HFFc6 (cell line): ENCODE data around the gene PAK4. TPM values are rescaled to one million over a fixed set of nuclear protein-coding genes. Genes with fewer than 3 reads are reported as not detected.
A peak's percentile ranks its signal among the peaks of the same experiment; 100 is the strongest.

Source experiments
- DNase-seq: peaks from one replicate; pipeline ENCODE4 v3.0.0-alpha.2; 2018
- H3K27ac Mint-ChIP-seq: 2 replicates; pipeline ENCODE4 v1.8.0; 2020; ENCODE audit warnings: mild to moderate bottlenecking, mixed read lengths
- H3K27me3 Mint-ChIP-seq: 2 replicates; pipeline ENCODE4 v1.8.0; 2021; ENCODE audit warnings: mild to moderate bottlenecking, moderate library complexity, mixed read lengths; ENCODE audit not compliant: insufficient read depth
- H3K36me3 Mint-ChIP-seq: 2 replicates; pipeline ENCODE4 v1.8.0; 2021; ENCODE audit warnings: low read depth, mixed read lengths
- H3K4me1 Mint-ChIP-seq: 2 replicates; pipeline ENCODE4 v1.8.0; 2020; ENCODE audit warnings: low read depth, mixed read lengths
- H3K4me3 Mint-ChIP-seq: 2 replicates; pipeline ENCODE4 v1.8.0; 2020; ENCODE audit warnings: mild to moderate bottlenecking, moderate library complexity, mixed read lengths
- H3K9me3 Mint-ChIP-seq: 2 replicates; pipeline ENCODE4 v1.8.0; 2020; ENCODE audit warnings: mild to moderate bottlenecking, mixed read lengths
- total RNA-seq, 6 experiments: library from RNA; stranded (reverse); fragmentation: NEBNext Ultra II Directional; extraction: Animal tissue kit (Norgen Biotek cat#: 25700); gene quantifications; 2 replicates in 1 of 6; 3 replicates in 5 of 6; pipeline ENCODE4 v1.2.3, GENCODE V29; 2021
- TF ChIP-seq, protein P1 (sequence below): fragments of 200-600 bp; sonication (generic); IDR thresholded peaks from 2 replicates; pipeline ENCODE4 v1.5.0; 2021; ENCODE audit warnings: antibody characterized with exemption, mild to moderate bottlenecking

PAK4 gene
- total RNA-seq, 6 experiments from 2014 or later = 35.4 to 40.4 (median 35.8) TPM

DNA sequence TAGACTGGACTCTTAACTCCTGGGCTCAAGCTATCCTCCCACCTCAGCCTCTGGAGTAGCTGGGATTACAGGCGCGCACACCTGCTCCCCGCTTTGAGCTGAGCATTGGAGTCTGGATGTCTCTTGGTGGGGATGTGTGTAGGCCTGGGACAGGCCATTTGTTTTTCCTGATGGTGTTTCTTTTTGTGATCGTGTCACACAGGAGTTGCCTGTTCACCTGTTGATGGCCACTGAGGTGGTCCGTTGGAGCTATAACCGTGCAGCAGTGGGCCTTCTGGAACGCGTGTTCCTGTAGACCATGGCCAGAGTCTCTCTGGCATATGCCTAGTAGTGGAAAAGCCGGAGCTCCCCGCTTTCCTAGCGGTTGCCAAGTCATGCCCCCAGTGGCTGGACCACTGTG lies 3.5 kb downstream of the PAK4 start:
- Mint-ChIP-seq H3K4me3 (no peak overlapping the region), H3K9me3 (no peaks in the 10 kb centered on the region), H3K4me1 (peaks cover 54% of the 10 kb centered on the region), H3K36me3 (peaks cover 5% of the 10 kb centered on the region), H3K27ac (no peak overlapping the region), H3K27me3 (no peaks in the 10 kb centered on the region; the same call in 1 of the 2 replicates)
- TF ChIP-seq, protein P1, sequence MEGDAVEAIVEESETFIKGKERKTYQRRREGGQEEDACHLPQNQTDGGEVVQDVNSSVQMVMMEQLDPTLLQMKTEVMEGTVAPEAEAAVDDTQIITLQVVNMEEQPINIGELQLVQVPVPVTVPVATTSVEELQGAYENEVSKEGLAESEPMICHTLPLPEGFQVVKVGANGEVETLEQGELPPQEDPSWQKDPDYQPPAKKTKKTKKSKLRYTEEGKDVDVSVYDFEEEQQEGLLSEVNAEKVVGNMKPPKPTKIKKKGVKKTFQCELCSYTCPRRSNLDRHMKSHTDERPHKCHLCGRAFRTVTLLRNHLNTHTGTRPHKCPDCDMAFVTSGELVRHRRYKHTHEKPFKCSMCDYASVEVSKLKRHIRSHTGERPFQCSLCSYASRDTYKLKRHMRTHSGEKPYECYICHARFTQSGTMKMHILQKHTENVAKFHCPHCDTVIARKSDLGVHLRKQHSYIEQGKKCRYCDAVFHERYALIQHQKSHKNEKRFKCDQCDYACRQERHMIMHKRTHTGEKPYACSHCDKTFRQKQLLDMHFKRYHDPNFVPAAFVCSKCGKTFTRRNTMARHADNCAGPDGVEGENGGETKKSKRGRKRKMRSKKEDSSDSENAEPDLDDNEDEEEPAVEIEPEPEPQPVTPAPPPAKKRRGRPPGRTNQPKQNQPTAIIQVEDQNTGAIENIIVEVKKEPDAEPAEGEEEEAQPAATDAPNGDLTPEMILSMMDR = no peak
- no peak for DNase-seq

DNA sequence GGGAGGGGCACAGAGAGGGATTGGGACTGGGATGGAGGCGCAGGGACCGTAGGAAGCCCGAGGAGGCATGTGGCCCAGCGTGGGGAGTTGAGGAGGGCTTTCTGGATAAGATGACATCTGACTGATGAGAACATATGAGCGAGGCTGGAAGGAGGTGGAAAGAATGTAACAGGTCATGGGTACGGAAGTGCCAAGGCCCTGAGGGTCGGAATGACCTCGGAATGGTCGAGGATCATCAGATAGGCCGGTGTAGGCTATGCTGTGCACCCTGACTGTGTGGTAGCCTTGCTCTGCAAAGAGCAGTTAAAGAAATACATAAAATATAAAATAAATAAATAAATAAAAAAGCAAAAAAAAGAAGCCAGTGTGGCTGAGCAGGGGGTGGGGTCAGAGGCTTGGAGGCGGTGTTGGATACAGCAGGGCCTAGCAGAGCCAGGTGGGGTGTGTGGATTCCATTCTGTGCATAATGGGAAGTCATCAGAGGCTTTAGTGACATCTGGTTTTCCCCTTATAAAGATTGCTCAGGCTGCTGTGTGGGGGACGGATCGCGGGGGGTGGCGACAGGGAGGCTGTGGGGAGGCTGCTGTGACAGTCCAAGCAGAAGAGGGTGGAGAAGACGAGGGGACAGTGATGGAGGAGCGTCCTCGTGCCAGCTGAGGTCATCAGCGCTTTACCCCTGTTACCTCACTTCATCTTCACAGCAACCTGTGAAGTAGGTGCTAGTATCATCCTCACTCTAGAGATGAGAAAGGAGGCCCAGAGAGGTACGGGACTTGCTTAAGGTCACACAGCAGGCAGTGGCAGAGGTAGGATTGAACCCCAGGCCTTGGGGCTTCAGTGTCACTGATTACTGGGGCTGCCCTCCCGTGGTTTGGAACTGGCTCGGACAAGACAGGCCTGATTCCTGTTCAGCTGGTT lies 5.0 kb downstream of the PAK4 start:
- Mint-ChIP-seq H3K4me1 (peaks cover 43% of the 10 kb centered on the region), H3K27ac (peak overlapping the region; percentile 51), H3K36me3 (peaks cover 3% of the 10 kb centered on the region), H3K4me3 (no peak overlapping the region), H3K9me3 (no peaks in the 10 kb centered on the region), H3K27me3 (no peaks in the 10 kb centered on the region; the same call in none of the 2 replicates)
- TF ChIP-seq, protein P1 = no peak
- no peak for DNase-seq

DNA sequence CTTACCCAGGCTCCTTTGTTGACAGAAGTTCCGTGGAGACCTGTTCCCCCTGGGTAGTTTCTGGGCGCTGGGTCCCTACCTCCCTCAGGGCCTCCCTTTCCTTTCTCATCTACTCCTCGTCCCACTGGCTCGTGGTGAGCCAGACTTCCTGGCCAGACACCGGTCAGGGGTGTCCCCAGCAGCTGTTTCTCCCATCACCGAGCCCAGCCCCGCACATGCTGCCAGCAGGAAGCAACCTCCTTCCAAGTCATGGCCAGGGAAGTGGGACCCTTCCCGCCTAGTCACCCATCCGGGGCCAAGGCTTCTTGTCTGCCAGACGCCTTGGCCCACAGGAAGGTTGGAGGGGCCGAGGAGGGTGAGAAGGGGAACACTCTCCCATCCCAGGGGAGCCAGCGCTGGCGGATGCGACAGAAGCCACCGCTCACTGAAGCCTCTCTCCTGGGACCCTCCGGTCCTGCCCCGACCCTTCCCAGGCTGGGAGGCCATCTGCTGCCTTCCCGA lies 5.7 kb downstream of the PAK4 start:
- TF ChIP-seq, protein P1 = no peak
- H3K27ac Mint-ChIP-seq = peak overlapping the region; percentile 59
- H3K9me3 Mint-ChIP-seq = no peaks in the 10 kb centered on the region
- H3K27me3 Mint-ChIP-seq = no peaks in the 10 kb centered on the region; the same call in none of the 2 replicates
- H3K4me1 Mint-ChIP-seq = peaks cover 44% of the 10 kb centered on the region
- no peak for DNase-seq
- H3K36me3 Mint-ChIP-seq = no peaks in the 10 kb centered on the region
- no peak overlapping the region for H3K4me3 Mint-ChIP-seq

DNA sequence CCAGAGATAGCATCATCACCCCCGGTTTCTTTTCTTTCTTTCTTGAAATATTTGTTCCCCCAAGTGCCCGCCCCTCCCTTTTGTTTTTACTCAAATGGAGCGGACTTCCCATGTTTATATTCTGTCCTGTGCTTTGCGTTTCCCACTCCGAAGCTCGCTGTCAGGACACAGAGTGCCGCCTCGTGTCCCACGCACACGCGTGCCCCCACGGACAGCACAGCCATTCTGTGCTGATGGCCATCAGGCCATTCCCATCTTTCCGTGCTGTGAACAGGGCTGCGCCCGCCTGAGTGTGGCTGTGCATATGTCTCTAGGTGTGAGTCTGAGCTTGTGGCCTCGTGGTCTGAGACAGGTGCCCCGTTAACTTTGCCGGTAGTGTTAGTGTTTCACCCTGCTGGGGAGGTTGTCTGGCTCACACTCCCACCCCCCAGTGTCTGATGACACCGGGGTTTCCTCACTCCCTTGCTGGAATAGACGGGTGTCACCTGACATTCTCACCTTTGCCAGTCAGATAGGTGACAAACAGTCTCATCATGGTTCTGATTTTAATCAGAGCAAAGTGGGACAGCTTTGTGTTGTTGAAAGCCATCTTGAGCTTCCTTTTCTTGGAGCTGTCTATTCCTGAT lies 6.9 kb downstream of the PAK4 start:
- Mint-ChIP-seq H3K4me3 (no peak overlapping the region), H3K36me3 (peaks cover 4% of the 10 kb centered on the region; the same call in 1 of the 2 replicates), H3K27ac (no peak overlapping the region), H3K9me3 (no peaks in the 10 kb centered on the region), H3K4me1 (peaks cover 44% of the 10 kb centered on the region), H3K27me3 (no peaks in the 10 kb centered on the region; the same call in none of the 2 replicates)
- no peak for DNase-seq
- TF ChIP-seq, protein P1 = no peak

DNA sequence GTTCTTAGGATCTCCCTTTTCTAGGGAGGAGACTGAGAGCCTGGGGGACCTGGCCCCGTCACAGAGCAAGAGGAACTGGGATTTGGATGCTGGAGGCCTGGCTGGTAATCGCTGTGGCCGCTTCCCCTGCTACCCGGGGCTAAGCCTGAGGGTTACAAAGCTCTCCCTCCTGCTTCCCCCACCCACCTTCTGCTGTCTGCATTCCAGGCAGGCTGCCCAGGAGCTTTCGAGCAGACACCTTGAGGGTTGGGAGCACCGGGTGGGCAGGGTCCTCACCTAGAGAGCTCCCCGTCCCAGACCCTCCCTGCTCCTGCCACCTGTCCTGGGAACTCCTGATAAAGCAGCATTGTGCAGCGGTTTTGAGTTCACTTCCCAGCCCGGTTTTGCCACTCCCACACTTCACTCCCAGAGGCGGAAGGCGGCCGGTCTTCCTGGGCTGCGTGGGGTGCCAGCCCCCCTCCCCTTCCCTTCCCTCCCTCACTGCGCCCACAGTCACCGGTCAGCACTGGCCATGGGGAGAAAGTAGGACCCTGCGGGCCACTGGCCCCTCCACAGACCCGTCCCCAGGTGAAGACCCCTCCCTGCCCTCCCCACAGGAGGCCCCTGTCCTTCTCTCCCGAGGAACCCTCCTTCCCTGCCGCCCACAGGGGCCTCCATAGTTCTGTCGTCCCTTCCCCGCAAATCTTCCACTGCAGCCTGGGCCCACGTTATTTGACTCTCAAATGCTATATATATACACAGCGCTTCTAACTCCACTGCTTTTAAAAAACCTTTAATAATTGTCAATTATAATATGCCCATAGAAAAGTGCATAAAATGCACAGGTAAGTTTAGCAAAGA lies 8.1 kb downstream of the PAK4 start:
- H3K27ac Mint-ChIP-seq = no peak overlapping the region

More for the DNA sequence above, 8.1 kb downstream of the PAK4 start:
- no peaks in the 10 kb centered on the region for H3K9me3 Mint-ChIP-seq
- peaks cover 4% of the 10 kb centered on the region; the same call in 1 of the 2 replicates for H3K36me3 Mint-ChIP-seq
- H3K27me3 Mint-ChIP-seq = no peaks in the 10 kb centered on the region; the same call in none of the 2 replicates
- peaks cover 39% of the 10 kb centered on the region for H3K4me1 Mint-ChIP-seq
- DNase-seq = no peak
- H3K4me3 Mint-ChIP-seq = no peak overlapping the region
- TF ChIP-seq, protein P1 = no peak
